Measurements from ENCODE around the gene LIX1L.

The LIX1L gene

DNA sequence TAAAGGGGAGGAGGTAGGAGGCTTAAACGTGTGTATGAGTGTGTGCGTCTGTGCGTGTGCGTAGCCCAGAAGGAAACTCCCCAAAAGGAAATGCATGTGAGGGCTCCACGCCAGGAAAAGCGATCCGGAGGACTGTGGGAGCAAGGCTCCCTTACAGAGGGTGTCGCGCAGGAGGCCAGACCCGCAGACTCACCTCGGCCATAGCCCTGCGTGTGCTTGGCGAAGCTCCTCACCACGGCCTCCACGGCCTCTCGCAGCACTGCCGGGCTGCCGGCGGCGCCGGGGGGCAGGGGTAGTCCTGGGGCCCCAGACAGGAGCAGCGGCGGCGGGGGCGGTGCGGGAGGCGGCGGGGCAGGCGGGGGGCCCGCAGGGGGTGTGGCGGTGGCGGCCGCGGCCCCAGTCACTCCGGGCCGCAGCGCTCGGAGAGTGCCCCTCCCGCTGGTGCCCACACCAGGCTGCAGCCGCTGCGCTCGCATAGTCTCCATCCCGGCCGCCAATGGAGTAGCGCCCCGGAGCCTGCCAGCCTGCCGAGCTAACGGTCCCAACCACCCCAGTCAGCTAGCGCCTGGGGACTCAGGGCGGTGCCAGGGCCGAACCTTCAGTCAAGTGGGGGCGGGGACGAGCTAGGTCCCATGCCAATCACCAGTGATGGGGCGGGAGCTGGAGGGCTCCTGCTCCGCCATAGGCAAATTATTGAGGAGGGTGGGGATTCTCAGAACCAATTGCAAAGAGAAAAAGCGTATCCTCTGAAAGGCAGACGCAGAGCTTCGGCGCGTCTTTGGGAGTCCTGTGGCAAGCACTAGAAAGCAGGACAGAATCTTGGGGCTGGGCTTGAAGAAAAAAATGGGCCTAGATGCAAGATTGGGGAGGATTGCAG lies at the start of gene LIX1L:
Gene LIX1L (minus strand): TSS at position 575 of the 877 bp plus-strand sequence. CDS start 90 bp downstream, at position 485.
- H3K27ac ChIP-seq: peak within 1 kb of the TSS; percentile 48
- peak; percentile 82 for DNase-seq (ENCODE audit: low read depth, low spot score)

DNA sequence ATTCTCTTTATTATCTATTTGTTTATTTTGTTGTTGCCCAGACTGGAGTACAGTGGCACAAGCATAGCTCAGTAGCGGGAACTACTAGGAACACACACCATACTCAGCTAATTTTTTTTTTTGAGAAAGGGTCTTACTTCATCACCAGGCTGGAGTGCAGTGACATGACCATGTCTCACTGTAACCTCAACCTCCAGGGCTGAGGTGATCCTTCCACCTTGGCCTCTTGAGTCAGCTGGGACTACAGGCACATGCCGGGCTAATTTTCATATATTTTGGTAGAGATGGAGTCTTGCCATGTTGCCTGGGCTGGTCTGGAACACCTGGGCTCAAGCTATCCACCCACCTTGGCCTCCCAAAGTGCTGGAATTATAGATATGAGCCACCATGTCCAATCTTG lies 43.9 kb upstream of the LIX1L start:
- no peak overlapping the region for H3K27ac ChIP-seq
- no peak for DNase-seq (ENCODE audit: low read depth, low spot score)

DNA sequence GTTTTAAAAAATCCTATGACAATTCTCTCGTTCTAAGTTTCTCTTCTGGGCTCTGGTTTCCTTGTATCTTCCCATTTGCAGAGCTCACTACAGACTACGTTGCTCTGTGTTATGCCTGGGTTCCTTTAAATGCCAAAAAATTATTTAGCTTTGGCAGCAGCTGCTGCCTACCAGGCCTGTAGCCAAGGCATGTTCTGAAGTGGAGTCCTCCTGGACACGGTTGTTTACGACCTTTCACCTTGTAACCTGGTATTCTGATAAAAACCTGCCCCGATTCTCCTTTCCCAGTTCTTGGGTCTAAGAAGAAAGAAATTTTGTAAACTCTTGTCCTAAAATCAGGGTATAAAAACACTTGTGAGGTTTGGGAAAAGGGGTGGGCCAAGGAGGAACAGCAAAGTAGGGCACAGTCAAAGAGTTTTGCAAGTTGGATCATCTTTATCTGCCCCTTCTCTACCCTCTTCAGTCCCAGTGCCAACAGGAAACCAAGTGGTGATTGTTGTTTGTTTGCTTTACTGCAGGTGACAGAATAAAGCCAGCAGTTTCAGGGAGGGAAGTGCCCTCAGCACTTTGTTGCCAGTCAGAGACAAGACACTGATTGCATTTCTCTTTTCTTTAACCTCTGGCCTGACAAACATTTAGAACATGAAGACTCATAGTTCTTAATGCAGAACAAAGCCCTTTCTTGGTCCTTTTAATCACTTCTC lies 41.7 kb upstream of the LIX1L start:
- H3K27ac ChIP-seq: peak overlapping the region; percentile 86
- DNase-seq (ENCODE audit: low read depth, low spot score): no peak

DNA sequence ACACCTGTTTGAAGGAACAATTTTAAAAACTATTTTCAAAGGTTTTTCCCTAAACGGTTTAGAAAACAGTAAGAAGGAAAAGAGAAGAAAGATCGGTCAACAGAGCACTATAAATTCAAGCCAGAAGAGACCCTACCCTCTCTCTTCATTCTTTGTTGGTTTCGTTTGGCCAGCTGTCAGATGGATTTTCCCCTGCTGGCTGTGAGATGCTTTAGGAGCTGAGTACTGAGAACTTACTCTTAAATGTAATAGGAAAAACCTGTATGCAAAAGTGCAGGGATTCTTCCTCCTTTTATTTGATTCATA lies 39.9 kb upstream of the LIX1L start:
- H3K27ac ChIP-seq: peak overlapping the region; percentile 86

DNA sequence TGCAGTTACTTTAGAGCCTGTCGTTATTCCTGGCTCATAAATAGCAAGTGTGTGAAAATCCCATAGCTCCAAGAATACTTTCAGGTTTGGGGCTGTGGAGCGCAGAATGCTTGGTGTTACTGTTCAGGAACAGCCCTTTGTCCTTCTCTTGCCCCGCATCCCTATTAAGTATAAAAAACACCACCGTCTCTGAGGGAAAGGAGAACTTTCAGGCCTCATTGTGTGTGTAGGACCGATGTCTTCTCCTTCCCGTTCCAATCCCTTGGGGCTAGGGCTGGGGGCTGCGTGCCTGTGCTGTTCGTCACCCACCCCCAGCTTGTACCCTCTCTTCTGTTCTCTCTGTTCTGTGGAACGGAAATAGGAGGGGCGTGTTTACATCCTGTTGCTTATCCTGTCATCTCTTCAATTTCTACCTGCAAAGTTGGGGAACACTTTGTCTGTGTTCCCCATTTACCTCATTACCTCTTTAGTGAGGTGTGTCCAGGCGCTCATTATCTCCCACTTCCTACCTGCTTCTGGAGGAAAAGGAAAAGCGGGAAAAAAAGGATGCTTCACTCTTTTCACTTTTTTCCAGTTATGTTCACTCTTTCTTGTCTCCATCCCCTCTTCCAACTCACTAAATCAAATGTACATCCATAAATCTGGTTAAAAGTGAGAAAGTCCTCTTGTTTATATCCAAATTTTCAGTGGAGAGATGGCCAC lies 39.4 kb upstream of the LIX1L start:
- DNase-seq (ENCODE audit: low read depth, low spot score): no peak
- peak overlapping the region; percentile 86 for H3K27ac ChIP-seq

More for the DNA sequence above, 39.9 kb upstream of the LIX1L start:
- DNase-seq (ENCODE audit: low read depth, low spot score): no peak

DNA sequence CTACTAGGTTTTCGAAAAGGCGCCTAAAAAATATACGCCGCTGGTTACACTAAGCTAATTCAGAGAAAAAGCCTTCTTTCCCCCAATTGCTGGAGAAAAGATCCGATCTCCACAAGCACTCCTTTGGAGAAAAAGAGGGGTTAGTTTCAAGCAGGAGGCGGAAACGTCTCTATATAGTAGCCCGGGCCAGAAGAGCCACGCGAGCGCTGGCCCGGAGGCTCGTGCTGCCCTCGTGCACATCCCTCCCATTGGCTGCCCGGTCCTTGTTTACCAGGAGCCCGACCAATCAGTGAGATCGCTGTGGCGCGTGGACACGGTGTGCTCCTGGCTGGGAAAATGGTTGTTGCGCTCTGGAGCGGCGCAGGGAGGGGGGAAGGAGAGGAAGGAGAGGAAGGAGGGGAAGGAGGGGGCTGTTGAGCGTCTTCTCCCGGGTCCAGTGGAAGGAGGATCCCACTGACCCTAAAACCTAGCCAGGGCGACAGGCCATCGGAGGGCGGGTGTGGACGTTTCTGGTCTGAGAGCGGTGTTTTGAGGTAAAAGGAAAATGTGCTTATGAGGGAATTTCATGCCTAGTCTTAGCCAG lies 38.7 kb upstream of the LIX1L start, which contains the start of gene TXNIP:
Gene TXNIP (minus strand): TSS at position 147 of the 583 bp plus-strand sequence. CDS start 313 bp downstream, outside the sequence.
- peak within 1 kb of the TSS; percentile 86 for H3K27ac ChIP-seq
- peak; percentile 82 for DNase-seq (ENCODE audit: low read depth, low spot score)

DNA sequence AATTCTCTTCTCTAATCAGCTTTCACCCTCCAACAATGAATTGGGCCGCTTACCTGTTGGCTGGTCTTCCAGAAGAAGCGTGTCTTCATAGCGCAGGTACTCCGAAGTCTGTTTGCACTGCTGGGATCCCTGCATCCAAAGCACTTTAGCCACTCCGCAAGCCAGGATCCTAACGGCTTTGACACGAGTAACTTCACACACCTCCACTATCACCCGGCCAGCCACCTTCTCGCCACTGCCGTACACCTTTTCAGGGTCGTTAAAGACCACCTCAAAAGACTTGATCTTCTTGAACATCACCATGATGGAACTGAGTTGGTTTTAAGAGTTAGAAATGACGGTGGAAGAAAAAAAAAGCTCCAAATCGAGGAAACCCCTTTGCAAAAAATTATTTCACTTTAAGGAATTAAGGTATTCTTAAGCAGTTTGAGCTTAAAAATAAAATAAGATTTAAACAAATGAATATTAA lies 38.2 kb upstream of the LIX1L start:
- H3K27ac ChIP-seq: peak overlapping the region; percentile 86
- no peak for DNase-seq (ENCODE audit: low read depth, low spot score)

DNA sequence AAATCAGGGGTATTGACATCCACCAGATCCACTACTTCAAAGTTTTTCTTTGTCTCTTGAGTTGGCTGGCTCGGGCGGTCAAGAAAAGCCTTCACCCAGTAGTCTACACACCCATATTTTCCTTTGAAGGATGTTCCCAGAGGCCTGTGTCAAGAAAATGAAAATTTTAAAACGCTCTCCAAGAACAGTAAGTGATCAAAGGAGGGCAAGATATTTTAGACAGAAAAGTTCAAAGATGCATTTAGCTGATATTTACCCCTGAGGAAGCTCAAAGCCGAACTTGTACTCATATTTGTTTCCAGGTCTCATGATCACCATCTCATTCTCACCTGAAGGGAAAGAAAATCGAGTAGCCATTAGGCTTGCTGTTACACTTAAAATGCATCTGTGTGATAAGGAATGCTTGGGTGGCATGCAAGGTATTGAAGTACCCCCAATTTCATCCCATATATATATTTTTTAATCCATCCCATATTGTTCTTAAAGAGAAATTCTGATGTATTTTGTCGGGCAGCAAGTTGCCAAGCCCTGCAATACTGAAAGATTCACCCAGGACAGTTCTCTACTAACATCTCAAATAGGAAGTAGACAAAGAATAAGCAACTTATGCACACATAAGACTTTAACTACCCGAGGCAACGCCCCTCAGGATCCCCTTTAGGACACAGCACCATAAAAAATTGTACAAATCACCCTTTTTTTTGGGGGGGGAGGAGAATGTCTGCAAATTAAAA lies 37.5 kb upstream of the LIX1L start:
- H3K27ac ChIP-seq: peak overlapping the region; percentile 86
- no peak for DNase-seq (ENCODE audit: low read depth, low spot score)

DNA sequence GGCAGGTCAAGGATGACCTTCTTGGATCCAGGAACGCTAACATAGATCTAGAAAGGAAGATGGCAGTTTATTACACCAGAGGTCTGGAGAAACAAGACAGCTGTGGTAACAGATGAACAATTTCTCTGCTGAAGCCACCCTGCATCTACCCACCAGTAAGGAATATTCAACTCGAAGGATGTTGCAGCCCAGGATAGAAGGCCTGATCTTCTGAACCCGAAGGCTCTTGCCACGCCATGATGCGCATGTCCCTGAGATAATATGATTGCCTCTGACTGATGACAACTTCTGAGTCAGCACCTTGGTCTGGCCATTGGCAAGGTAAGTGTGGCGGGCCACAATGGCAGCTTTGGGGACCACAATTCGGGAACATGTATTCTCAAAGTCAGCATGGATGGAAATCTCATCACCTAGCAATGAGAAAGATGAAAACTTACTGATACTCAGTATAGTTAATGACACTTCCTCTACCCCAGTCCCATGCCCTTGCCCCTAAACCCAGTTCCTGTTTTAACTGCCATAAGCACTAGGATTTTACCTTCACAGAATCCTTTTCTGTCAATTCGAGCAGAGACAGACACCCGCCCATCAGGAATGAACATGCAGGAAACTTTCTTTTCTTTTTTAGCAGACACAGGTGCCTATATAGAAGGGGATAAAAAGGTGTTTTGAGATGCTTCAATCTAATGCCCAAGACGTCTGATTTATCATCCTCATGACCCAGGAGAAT lies 36.7 kb upstream of the LIX1L start:
- DNase-seq (ENCODE audit: low read depth, low spot score): no peak
- peak overlapping the region; percentile 86 for H3K27ac ChIP-seq

DNA sequence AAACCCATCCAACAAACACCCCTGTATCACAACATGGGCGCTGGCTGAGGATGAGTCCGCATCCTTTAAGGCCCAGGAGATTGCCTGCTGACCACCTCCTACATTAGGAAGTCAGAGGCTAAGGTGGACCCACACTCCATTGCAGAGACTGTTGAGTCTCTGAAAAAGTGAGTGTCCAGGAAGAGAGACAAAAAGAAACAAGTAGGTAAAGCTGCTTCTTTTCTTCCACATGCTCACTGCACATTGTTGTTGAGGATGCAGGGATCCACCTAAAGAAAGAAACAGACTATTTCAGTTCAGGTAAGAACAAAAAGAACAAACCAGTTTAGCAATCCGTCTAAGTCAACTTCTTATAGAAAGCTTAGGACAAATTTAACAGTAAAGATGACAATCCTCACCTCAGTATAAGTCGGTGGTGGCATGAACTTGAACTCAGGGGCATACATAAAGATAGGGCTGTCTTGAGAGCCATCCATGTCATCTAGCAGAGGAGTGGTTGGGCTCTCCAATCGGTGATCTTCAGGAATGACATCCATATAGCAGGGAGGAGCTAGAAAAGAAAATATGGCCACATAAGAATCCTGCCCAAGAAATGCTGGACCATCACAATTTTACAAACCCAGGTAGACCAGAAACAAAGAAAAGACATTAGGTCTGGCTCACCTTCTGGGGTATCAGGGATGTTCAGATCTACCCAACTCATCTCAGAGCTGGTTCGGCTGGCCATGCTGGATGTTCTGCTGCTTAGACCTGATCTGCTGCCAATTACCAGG lies 36.0 kb upstream of the LIX1L start:
- DNase-seq (ENCODE audit: low read depth, low spot score): no peak
- H3K27ac ChIP-seq: peak overlapping the region; percentile 86

DNA sequence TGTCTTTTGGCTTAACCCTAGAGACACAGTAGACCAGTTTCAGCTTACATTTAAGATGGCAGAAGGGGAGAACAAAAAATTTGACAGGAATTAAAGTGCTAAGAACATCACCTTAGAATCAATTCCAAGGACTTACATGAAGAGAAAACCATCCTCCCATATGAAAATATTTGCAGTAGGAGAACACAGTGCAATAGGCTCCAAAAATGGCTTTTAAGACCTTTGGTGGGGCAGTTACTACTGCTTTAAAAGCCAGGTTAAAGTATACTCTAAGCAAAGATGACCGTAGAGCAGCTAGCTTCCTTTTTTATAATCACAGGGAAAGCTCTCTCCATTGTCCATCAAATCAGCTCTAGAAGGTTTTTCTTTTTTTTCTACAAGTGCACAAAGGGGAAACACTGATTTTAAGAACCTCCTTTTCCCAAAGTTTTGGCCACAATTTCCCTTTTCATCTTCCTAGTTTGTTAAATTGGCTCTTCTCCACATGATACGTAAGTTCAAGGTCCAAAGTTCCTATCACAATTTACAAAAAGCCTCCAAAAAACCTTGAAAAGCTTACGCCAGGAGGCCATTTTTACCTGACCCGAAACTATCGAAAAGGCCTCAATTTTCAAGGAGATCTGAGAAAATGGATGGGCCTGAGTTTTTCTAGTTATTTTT lies 35.3 kb upstream of the LIX1L start:
- H3K27ac ChIP-seq: peak overlapping the region; percentile 86

DNA sequence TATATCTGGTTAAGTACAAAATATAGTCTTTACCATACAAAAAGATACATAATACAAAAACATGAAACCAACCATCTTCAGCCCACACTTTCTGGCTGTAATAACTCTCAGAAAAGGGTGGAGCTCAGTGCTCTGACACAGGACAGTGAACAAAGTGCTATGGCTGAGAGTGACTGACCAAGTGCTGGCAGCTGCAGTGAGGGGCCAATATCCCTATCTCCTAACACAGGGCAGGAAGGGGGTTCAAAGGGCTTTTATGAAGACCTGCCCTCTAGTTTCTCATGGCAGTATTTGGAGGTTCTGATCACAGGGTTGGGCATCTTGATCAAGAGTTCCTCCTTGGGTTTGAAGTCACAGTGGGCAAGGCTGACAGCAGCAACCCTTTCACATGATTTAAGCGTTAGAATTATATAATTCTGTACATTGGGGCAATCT lies 34.7 kb upstream of the LIX1L start:
- H3K27ac ChIP-seq: peak overlapping the region; percentile 86

More for the DNA sequence above, 35.3 kb upstream of the LIX1L start:
- DNase-seq (ENCODE audit: low read depth, low spot score): no peak

DNA sequence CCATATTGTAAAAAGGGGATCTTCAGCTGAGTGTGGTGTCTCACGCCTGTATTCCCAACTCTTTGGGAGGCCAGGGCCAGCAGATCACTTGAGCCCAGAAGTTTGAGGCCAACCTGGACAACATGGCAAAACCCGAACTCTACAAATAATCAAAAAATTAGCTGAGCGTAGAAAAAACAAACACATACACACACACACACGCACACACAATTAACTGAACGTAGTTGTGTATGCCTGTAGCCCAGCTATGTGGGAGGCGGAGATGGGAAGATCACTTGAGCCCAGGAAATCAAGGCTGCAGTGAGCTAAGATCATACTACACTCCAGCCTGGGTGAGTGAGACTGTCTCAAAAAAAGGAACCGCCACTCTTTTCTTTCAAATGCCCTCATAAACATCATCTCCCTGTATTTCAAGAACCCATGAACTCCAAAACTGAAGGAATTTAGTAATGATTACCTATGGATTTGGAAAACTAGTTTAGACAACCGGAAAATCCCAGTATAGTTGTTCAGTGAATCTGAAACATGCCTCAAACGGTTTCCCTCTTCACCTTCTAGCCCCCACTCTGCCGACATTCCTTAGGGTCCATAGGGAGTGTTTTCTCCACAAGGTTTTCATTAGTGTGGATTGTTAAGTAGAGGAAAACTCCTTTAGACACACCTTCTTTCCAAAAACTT lies 34.1 kb upstream of the LIX1L start:
- no peak for DNase-seq (ENCODE audit: low read depth, low spot score)
- peak overlapping the region; percentile 86 for H3K27ac ChIP-seq

More for the DNA sequence above, 34.7 kb upstream of the LIX1L start:
- no peak for DNase-seq (ENCODE audit: low read depth, low spot score)

DNA sequence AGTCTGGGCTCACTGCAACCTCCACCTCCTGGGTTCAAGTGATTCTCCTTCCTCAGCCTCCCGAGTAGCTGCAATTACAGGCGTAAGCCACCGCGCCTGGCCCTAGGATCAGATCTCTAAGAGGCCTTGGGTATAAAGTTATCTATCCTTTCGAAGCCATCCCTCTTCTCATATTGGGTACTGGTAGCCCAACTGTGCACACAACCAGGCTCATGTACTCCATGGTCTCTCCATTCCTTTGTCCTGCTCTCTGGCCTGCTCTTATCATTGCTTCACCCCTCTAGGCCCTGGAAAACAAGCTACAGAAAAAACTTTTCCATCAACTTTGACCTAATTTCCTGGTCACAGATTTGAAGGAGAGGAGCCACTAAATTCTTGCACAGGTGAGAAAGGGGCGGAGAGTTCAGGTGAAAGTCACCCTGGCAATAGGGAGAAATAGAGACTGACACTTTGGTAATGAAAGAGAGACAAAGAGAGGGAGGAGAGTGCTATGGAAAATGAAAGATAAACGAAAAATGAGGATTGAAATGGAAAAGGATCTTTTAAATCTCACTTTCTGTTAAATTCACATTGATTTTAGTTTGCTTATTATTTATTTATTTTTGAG lies 32.5 kb upstream of the LIX1L start:
- DNase-seq (ENCODE audit: low read depth, low spot score): no peak
- H3K27ac ChIP-seq: peak overlapping the region; percentile 86

DNA sequence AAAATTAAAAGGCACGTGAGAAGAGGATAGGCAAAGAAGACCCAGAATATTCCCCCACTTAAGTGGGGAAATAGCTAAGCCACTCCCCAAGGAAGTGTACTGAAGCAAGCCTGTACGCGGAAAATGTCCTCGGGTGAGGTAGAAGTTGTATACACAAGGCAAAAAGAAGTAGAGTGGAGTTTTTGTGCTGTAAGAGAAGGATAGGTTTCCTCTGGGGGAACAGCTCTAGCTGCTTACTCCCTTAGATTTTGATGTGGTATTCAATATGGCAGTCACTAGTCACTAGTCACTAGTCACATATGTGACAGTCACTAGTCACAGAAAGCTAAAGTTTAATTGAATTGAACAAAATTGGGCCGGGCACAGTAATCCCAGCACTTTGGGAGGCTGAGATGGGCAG lies 31.0 kb upstream of the LIX1L start:
- DNase-seq (ENCODE audit: low read depth, low spot score): no peak
- H3K27ac ChIP-seq: peak overlapping the region; percentile 23

DNA sequence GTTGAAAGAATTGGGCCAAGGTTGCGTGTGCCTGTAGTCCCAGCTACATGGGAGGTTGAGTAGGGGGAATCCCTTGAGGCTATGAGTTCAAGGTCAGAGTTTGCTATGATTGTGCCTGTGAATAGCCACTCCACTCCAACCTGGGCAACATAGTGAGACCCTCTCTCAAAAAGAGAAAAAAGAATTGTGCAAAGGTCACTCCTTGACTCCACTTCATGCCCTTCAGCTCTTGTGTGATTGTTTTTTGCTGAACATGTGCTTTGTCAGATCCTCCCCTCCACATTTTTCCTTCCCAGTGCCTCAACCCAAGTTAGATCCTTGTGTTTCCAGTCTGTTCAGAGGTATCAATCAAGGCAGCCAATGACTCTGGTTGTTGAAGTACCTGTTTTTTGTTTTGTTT lies 30.1 kb upstream of the LIX1L start:
- no peak for DNase-seq (ENCODE audit: low read depth, low spot score)
- H3K27ac ChIP-seq: peak overlapping the region; percentile 23

DNA sequence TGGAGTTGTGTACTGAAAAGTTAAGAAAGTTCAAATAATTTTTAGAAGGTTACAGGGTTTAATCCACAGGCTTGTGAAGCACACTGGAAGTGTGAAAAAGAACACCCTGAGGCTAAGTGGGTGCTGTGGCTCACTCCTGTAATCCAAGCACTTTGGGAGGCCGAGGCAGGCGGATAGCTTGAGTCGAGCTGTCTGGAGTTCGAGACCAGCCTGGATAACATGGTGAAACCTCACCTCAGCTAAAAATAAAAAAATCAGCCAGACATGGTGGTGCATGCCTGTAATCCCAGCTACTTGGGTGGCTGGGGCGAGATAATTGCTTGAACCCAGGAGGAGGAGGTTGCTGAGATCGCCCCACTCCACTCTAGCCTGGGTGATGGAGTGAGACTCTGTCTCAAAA lies 28.7 kb upstream of the LIX1L start:
- H3K27ac ChIP-seq: peak overlapping the region; percentile 92
- no peak for DNase-seq (ENCODE audit: low read depth, low spot score)
